Activated T-helper 1 cell treated with anti-CD3 and anti-CD28 coated beads, Interleukin-12 subunit alpha, Interleukin-12 subunit beta, Interleukin-2, Interleukin-4 antibody, amounts not matched to agents 30 ng/mL and 10 ng/mL and 1 ng/mL, durations not matched to agents 14 hours and 24 hours and 36 hours (primary cell): Measurements from ENCODE around the gene BAMBI. TPM values are rescaled to one million over a fixed set of nuclear protein-coding genes. Genes with fewer than 3 reads are reported as not detected.
"Not testable (repeated sequence)": the region's sequence is repeated elsewhere in the genome, so short reads cannot be mapped to it uniquely, and the experiment has no call there.

Source experiments
- DNase-seq: peaks from one replicate; pipeline ENCODE4 v3.0.0; 2021; ENCODE audit warnings: low spot score
- H3K27ac Mint-ChIP-seq: one replicate; pipeline ENCODE4 v1.8.0; 2021; ENCODE audit warnings: mild to moderate bottlenecking, mixed read lengths
- H3K27me3 Mint-ChIP-seq: one replicate; pipeline ENCODE4 v1.8.0; 2022; ENCODE audit warnings: mild to moderate bottlenecking, moderate library complexity, mixed read lengths; ENCODE audit not compliant: insufficient read depth
- H3K36me3 Mint-ChIP-seq: one replicate; pipeline ENCODE4 v1.8.0; 2021; ENCODE audit warnings: low read depth, mixed read lengths
- H3K4me1 Mint-ChIP-seq: one replicate; pipeline ENCODE4 v1.8.0; 2021; ENCODE audit warnings: low read depth, mixed read lengths
- H3K4me3 Mint-ChIP-seq: one replicate; pipeline ENCODE4 v1.8.0; 2021; ENCODE audit warnings: mild to moderate bottlenecking, moderate library complexity, mixed read lengths
- H3K9me3 Mint-ChIP-seq: one replicate; pipeline ENCODE4 v1.8.0; 2021; ENCODE audit warnings: mixed read lengths
- intact Hi-C: fragments of 100-400 bp; cut with micrococcal nuclease; formaldehyde crosslinking; loops from one replicate; pipeline ENCODE4 v1.15.1; 2024
- total RNA-seq: library from RNA; stranded (reverse); gene quantifications from 2 replicates; pipeline ENCODE4 v1.2.3, GENCODE V29; 2022

The BAMBI gene
- 0.23 and 0.81 TPM in 2 replicates for total RNA-seq

GRCh38 chr10:28676968-28677887 is at the start of gene BAMBI:
Gene BAMBI, plus strand, starts transcription at chr10:28677521. Its CDS starts 377 bp downstream, at chr10:28677898.
- peak; percentile 90 for DNase-seq
- Mint-ChIP-seq H3K27ac (no peak within 1 kb of the TSS), H3K4me1 (peaks cover 27% of the 10 kb centered on the region), H3K4me3 (peak within 1 kb of the TSS; percentile 82), H3K9me3 (no peaks in the 10 kb centered on the region), H3K27me3 (peaks cover 78% of the 10 kb centered on the region), H3K36me3 (peaks cover 3% of the 10 kb centered on the region)
- intact Hi-C loops: loop anchor here (1.0 to 5.0 kb wide), 7 partner anchors 145 to 628 kb away; partner anchors contain the start of gene MPP7

- no peak overlapping the region for H3K27ac Mint-ChIP-seq
- intact Hi-C loops: loop anchor here (1.0 kb wide), 3 partner anchors 35 to 676 kb away; no protein-coding TSS in a partner anchor
- DNase-seq: peak; percentile 42
- peaks cover 14% of the 10 kb centered on the region for H3K27me3 Mint-ChIP-seq
- no peaks in the 10 kb centered on the region for H3K9me3 Mint-ChIP-seq
- no peak overlapping the region for H3K4me3 Mint-ChIP-seq
- H3K4me1 Mint-ChIP-seq: peaks cover 5% of the 10 kb centered on the region
- H3K36me3 Mint-ChIP-seq: peaks cover 2% of the 10 kb centered on the region
Measured at GRCh38 chr10:28628184-28628893, 49.0 kb upstream of the BAMBI start.

GRCh38 chr10:28631896-28632583 is 45.3 kb upstream of the BAMBI start:
- DNase-seq: no peak
- Mint-ChIP-seq H3K36me3 (no peaks in the 10 kb centered on the region), H3K27me3 (peaks cover 7% of the 10 kb centered on the region), H3K9me3 (no peaks in the 10 kb centered on the region), H3K4me1 (peaks cover 5% of the 10 kb centered on the region), H3K4me3 (no peak overlapping the region), H3K27ac (no peak overlapping the region)
- intact Hi-C loops: no loop called here

- Mint-ChIP-seq H3K27ac (no peak overlapping the region), H3K9me3 (no peaks in the 10 kb centered on the region), H3K36me3 (no peaks in the 10 kb centered on the region), H3K27me3 (peaks cover 7% of the 10 kb centered on the region), H3K4me3 (no peak overlapping the region), H3K4me1 (peaks cover 5% of the 10 kb centered on the region)
- intact Hi-C loops: no loop called here
- DNase-seq: no peak
Measured at GRCh38 chr10:28632584-28632945, 44.8 kb upstream of the BAMBI start.

GRCh38 chr10:28633750-28634149 is 43.6 kb upstream of the BAMBI start:
- H3K4me3 Mint-ChIP-seq: no peak overlapping the region
- DNase-seq: no peak
- peaks cover 2% of the 10 kb centered on the region for H3K27me3 Mint-ChIP-seq
- H3K4me1 Mint-ChIP-seq: no peaks in the 10 kb centered on the region
- H3K9me3 Mint-ChIP-seq: no peaks in the 10 kb centered on the region
- intact Hi-C loops: no loop called here
- H3K36me3 Mint-ChIP-seq: no peaks in the 10 kb centered on the region
- H3K27ac Mint-ChIP-seq: no peak overlapping the region

- Mint-ChIP-seq H3K4me1 (no peaks in the 10 kb centered on the region), H3K27me3 (no peaks in the 10 kb centered on the region), H3K4me3 (no peak overlapping the region), H3K36me3 (no peaks in the 10 kb centered on the region), H3K27ac (no peak overlapping the region), H3K9me3 (no peaks in the 10 kb centered on the region)
- DNase-seq: no peak
- intact Hi-C loops: no loop called here
Measured at GRCh38 chr10:28637346-28637745, 40.0 kb upstream of the BAMBI start.

GRCh38 chr10:28638392-28638791 is 38.9 kb upstream of the BAMBI start:
- intact Hi-C loops: no loop called here
- no peak for DNase-seq
- Mint-ChIP-seq H3K36me3 (no peaks in the 10 kb centered on the region), H3K9me3 (no peaks in the 10 kb centered on the region), H3K4me1 (no peaks in the 10 kb centered on the region), H3K4me3 (no peak overlapping the region), H3K27me3 (no peaks in the 10 kb centered on the region), H3K27ac (no peak overlapping the region)

- no peaks in the 10 kb centered on the region for H3K36me3 Mint-ChIP-seq
- no peak overlapping the region for H3K4me3 Mint-ChIP-seq
- H3K9me3 Mint-ChIP-seq: no peaks in the 10 kb centered on the region
- H3K27ac Mint-ChIP-seq: no peak overlapping the region
- intact Hi-C loops: no loop called here
- no peaks in the 10 kb centered on the region for H3K4me1 Mint-ChIP-seq
- H3K27me3 Mint-ChIP-seq: no peaks in the 10 kb centered on the region
- no peak for DNase-seq
Measured at GRCh38 chr10:28640551-28640950, 36.8 kb upstream of the BAMBI start.

GRCh38 chr10:28644647-28645046 is 32.7 kb upstream of the BAMBI start:
- Mint-ChIP-seq H3K27ac (no peak overlapping the region), H3K36me3 (no peaks in the 10 kb centered on the region), H3K4me3 (no peak overlapping the region), H3K4me1 (no peaks in the 10 kb centered on the region), H3K27me3 (no peaks in the 10 kb centered on the region), H3K9me3 (no peaks in the 10 kb centered on the region)
- DNase-seq: no peak
- intact Hi-C loops: no loop called here

- H3K4me3 Mint-ChIP-seq: no peak overlapping the region
- DNase-seq: no peak
- peaks cover 3% of the 10 kb centered on the region for H3K27me3 Mint-ChIP-seq
- intact Hi-C loops: no loop called here
- no peaks in the 10 kb centered on the region for H3K9me3 Mint-ChIP-seq
- no peaks in the 10 kb centered on the region for H3K4me1 Mint-ChIP-seq
- no peak overlapping the region for H3K27ac Mint-ChIP-seq
- no peaks in the 10 kb centered on the region for H3K36me3 Mint-ChIP-seq
Measured at GRCh38 chr10:28652106-28652505, 25.2 kb upstream of the BAMBI start.

GRCh38 chr10:28652703-28653102 is 24.6 kb upstream of the BAMBI start:
- DNase-seq: no peak
- intact Hi-C loops: no loop called here
- Mint-ChIP-seq H3K9me3 (no peaks in the 10 kb centered on the region), H3K27ac (no peak overlapping the region), H3K4me3 (no peak overlapping the region), H3K4me1 (no peaks in the 10 kb centered on the region), H3K36me3 (no peaks in the 10 kb centered on the region), H3K27me3 (peaks cover 3% of the 10 kb centered on the region)

- H3K36me3 Mint-ChIP-seq, H3K4me1 Mint-ChIP-seq, H3K27ac Mint-ChIP-seq, DNase-seq, H3K27me3 Mint-ChIP-seq, H3K9me3 Mint-ChIP-seq, H3K4me3 Mint-ChIP-seq, intact Hi-C loops: not testable (repeated sequence)
Measured at GRCh38 chr10:28658824-28659223, 18.5 kb upstream of the BAMBI start.

- DNase-seq: no peak
- Mint-ChIP-seq H3K27ac (no peak overlapping the region), H3K36me3 (no peaks in the 10 kb centered on the region), H3K9me3 (no peaks in the 10 kb centered on the region), H3K4me1 (no peaks in the 10 kb centered on the region), H3K4me3 (no peak overlapping the region), H3K27me3 (peaks cover 17% of the 10 kb centered on the region)
- intact Hi-C loops: loop anchor here (5.0 to 10.0 kb wide), 3 partner anchors 226 to 731 kb away; no protein-coding TSS in a partner anchor
Measured at GRCh38 chr10:28661035-28661434, 16.3 kb upstream of the BAMBI start.
